PC-3 (cell line): ENCODE data around the gene KCNK4. TPM values are rescaled to one million over a fixed set of nuclear protein-coding genes. Genes with fewer than 3 reads are reported as not detected.

ENCODE experiments used
- ATAC-seq: fragments of 200-7000 bp; cut with Tn5 transposase; 2 replicates; pipeline ENCODE4 v1.9.1; 2020; ENCODE audit warnings: mild to moderate bottlenecking, moderate library complexity
- BruUV-seq: library from RNA; stranded (reverse); fragments of 400-500 nt; replicated peaks from 2 replicates; lab custom pipeline; 2021; lab: Mats Ljungman, UMichigan
- CTCF ChIA-PET: fragments of 300-600 bp; sonication (Branson Sonifier 250); formaldehyde crosslinking; loops from one replicate; lab custom pipeline; 2022; ENCODE audit warnings: antibody characterized with exemption; lab: Charles Lee
- POLR2A ChIA-PET: fragments of 300-600 bp; sonication (Branson Sonifier 250); formaldehyde crosslinking; loops from one replicate; lab custom pipeline; 2022; ENCODE audit warnings: antibody characterized with exemption; ENCODE audit not compliant: unreplicated experiment; lab: Charles Lee
- DNase-seq: peaks from one replicate; pipeline ENCODE4 v3.0.0-alpha.2; 2015
- H2AFZ ChIP-seq: fragments of 300-600 bp; sonication (generic); 2 replicates; pipeline ENCODE4 v1.6.0; 2016; ENCODE audit warnings: antibody characterized with exemption, low read length
- H3F3A ChIP-seq: fragments of 300-600 bp; sonication (generic); one replicate; pipeline ENCODE4 v1.6.0; 2017; ENCODE audit warnings: antibody characterized with exemption, low read length, control low read depth, mild to moderate bottlenecking; ENCODE audit not compliant: unreplicated experiment
- H3K27ac ChIP-seq: fragments of 300-600 bp; sonication (generic); 2 replicates; pipeline ENCODE4 v1.5.1; 2016; ENCODE audit warnings: mild to moderate bottlenecking, low read length
- H3K27me3 ChIP-seq: fragments of 300-600 bp; sonication (generic); 2 replicates; pipeline ENCODE4 v1.6.1; 2016; ENCODE audit warnings: low read length, mixed read lengths
- H3K36me3 ChIP-seq: fragments of 300-600 bp; sonication (generic); 2 replicates; pipeline ENCODE4 v1.6.1; 2016; ENCODE audit warnings: low read depth, mixed run types, low read length, mixed read lengths
- H3K4me1 ChIP-seq: fragments of 300-600 bp; sonication (generic); 2 replicates; pipeline ENCODE4 v1.5.1; 2016; ENCODE audit warnings: low read length; ENCODE audit not compliant: insufficient read depth
- H3K4me2 ChIP-seq: fragments of 300-600 bp; sonication (generic); 2 replicates; pipeline ENCODE4 v1.6.0; 2016; ENCODE audit warnings: low read length
- H3K4me3 ChIP-seq: fragments of 300-600 bp; sonication (generic); 2 replicates; pipeline ENCODE4 v1.5.1; 2016; ENCODE audit warnings: mild to moderate bottlenecking, low read length, mixed read lengths
- H3K79me2 ChIP-seq: fragments of 300-600 bp; sonication (generic); 2 replicates; pipeline ENCODE4 v1.6.1; 2017; ENCODE audit warnings: low read length, mixed read lengths
- H3K9ac ChIP-seq: fragments of 300-600 bp; sonication (generic); 2 replicates; pipeline ENCODE4 v1.6.0; 2016; ENCODE audit warnings: mild to moderate bottlenecking, low read length
- H3K9me2 ChIP-seq: fragments of 300-600 bp; sonication (generic); replicated peaks from 2 replicates; pipeline ENCODE4 v1.6.1; 2016; ENCODE audit warnings: mixed run types, low read length, mixed read lengths
- H3K9me3 ChIP-seq: fragments of 300-600 bp; sonication (generic); 2 replicates; pipeline ENCODE4 v1.6.1; 2016; ENCODE audit warnings: low read length, mixed read lengths
- H4K20me1 ChIP-seq: fragments of 300-600 bp; sonication (generic); 2 replicates; pipeline ENCODE4 v1.6.1; 2016; ENCODE audit warnings: low read length, mixed read lengths
- EZH2 ChIP-seq: fragments of 300-600 bp; sonication (generic); IDR thresholded peaks from one replicate; pipeline ENCODE4 v1.6.1; 2017; ENCODE audit warnings: antibody characterized with exemption, mild to moderate bottlenecking, low read length; ENCODE audit not compliant: unreplicated experiment
- EZH2phosphoT487 ChIP-seq: fragments of 300-600 bp; sonication (generic); IDR thresholded peaks from 2 replicates; pipeline ENCODE4 v1.6.1; 2018; ENCODE audit warnings: mild to moderate bottlenecking, antibody characterized with exemption, low read length, borderline replicate concordance
- intact Hi-C: fragments of 100-400 bp; cut with micrococcal nuclease; formaldehyde crosslinking; loops from 2 replicates; pipeline ENCODE4 v1.9.0; 2023
- total RNA-seq: library from RNA; depleted of rRNA; stranded (reverse); fragments of >200 nt; gene quantifications from 2 replicates; pipeline ENCODE4 v1.2.3, GENCODE V29; 2014
- TF ChIP-seq, protein P1 (sequence below): fragments of 300-600 bp; sonication (generic); conservative IDR thresholded peaks from 2 replicates; pipeline ENCODE4 v1.5.1; 2017; ENCODE audit warnings: antibody characterized with exemption, low read depth, mild to moderate bottlenecking, low read length

Gene KCNK4
- total RNA-seq, 1 experiment from 2014 or later: 1.2 TPM

- peak overlapping the region; percentile 82; the same call in 1 of the 2 replicates for H2AFZ ChIP-seq
- H4K20me1 ChIP-seq: no peaks in the 10 kb centered on the region
- peaks cover 49% of the 10 kb centered on the region for H3K79me2 ChIP-seq
- no peak for DNase-seq
- intact Hi-C loops: loop anchor here (1.0 kb wide), 2 partner anchors 10 to 36 kb away; no protein-coding TSS in a partner anchor
- peaks cover 7% of the 10 kb centered on the region for H3F3A ChIP-seq
- peaks cover 28% of the 10 kb centered on the region for H3K4me1 ChIP-seq
- no TSS peak for BruUV-seq
- H3K9me2 ChIP-seq: no peaks in the 10 kb centered on the region
- H3K27me3 ChIP-seq: no peaks in the 10 kb centered on the region
- H3K36me3 ChIP-seq: peaks cover 14% of the 10 kb centered on the region
- no peak for ATAC-seq
- TF ChIP-seq EZH2phosphoT487 (no peak), EZH2 (no peak)
- TF ChIP-seq, protein P1, sequence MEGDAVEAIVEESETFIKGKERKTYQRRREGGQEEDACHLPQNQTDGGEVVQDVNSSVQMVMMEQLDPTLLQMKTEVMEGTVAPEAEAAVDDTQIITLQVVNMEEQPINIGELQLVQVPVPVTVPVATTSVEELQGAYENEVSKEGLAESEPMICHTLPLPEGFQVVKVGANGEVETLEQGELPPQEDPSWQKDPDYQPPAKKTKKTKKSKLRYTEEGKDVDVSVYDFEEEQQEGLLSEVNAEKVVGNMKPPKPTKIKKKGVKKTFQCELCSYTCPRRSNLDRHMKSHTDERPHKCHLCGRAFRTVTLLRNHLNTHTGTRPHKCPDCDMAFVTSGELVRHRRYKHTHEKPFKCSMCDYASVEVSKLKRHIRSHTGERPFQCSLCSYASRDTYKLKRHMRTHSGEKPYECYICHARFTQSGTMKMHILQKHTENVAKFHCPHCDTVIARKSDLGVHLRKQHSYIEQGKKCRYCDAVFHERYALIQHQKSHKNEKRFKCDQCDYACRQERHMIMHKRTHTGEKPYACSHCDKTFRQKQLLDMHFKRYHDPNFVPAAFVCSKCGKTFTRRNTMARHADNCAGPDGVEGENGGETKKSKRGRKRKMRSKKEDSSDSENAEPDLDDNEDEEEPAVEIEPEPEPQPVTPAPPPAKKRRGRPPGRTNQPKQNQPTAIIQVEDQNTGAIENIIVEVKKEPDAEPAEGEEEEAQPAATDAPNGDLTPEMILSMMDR: no peak
- peak overlapping the region; percentile 93 for H3K9ac ChIP-seq
- H3K4me2 ChIP-seq: peak overlapping the region; percentile 91
- no peaks in the 10 kb centered on the region for H3K9me3 ChIP-seq
- H3K27ac ChIP-seq: no peak overlapping the region; the same call in 1 of the 2 replicates
- H3K4me3 ChIP-seq: peak overlapping the region; percentile 83
- ChIA-PET CTCF (interaction anchor here (0.6 to 3.0 kb wide), 4 partner anchors 13 to 38 kb away, joined by 3 to 78 read pairs (median 20); partner anchors contain the start of gene ESRRA), POLR2A (interaction anchor here (1.3 to 2.0 kb wide), 2 partner anchors 24 to 36 kb away, joined by 7 to 14 read pairs; no protein-coding TSS in a partner anchor)
Observed at GRCh38 chr11:64318766-64319761, 28.0 kb downstream of the KCNK4 start.

GRCh38 chr11:64320556-64320955, 29.5 kb downstream of the KCNK4 start:
- H3K79me2 ChIP-seq: peaks cover 44% of the 10 kb centered on the region
- H3F3A ChIP-seq: peaks cover under 1% of the 10 kb centered on the region
- H3K9me3 ChIP-seq: no peaks in the 10 kb centered on the region
- intact Hi-C loops: no loop called here
- no peaks in the 10 kb centered on the region for H4K20me1 ChIP-seq
- no peak overlapping the region for H3K27ac ChIP-seq
- no peak for DNase-seq
- no peaks in the 10 kb centered on the region for H3K27me3 ChIP-seq
- no peak overlapping the region for H3K9ac ChIP-seq
- H3K4me3 ChIP-seq: no peak overlapping the region
- ChIA-PET CTCF (interaction anchor here (0.7 kb wide), 1 partner anchor 11 kb away, joined by 3 read pairs; no protein-coding TSS in a partner anchor), POLR2A (no interaction called here)
- BruUV-seq: no TSS peak
- H3K4me2 ChIP-seq: 0 out of 2 replicates have a peak overlapping the region, but pooled peaks have one; percentile 0
- H3K4me1 ChIP-seq: peaks cover 28% of the 10 kb centered on the region
- no peaks in the 10 kb centered on the region for H3K9me2 ChIP-seq
- H2AFZ ChIP-seq: no peak overlapping the region
- H3K36me3 ChIP-seq: peaks cover 6% of the 10 kb centered on the region
- ATAC-seq: no peak
- no peak for TF ChIP-seq EZH2phosphoT487
- TF ChIP-seq, protein P1: no peak
- no peak for TF ChIP-seq EZH2
